Ovary (tissue), 9 donors: ENCODE data around the gene TYMS. TPM values are rescaled to one million over a fixed set of nuclear protein-coding genes. Genes with fewer than 3 reads are reported as not detected.

Experiments
- DNase-seq, 5 donors: peaks; one replicate each; pipeline ENCODE4 v3.0.0-alpha.2; 2019 to 2020
- H3K27ac ChIP-seq, 2 donors: fragments of 200-600 bp; one replicate each; pipeline versions ENCODE4 v1.5.1 to v1.8.0; 2019 to 2022
- H3K27me3 ChIP-seq: fragments of 200-600 bp; one replicate; pipeline ENCODE4 v1.8.0; 2022
- H3K36me3 ChIP-seq: fragments of 200-600 bp; sonication (generic); one replicate; pipeline ENCODE4 v1.5.1; 2019
- H3K4me1 ChIP-seq: one replicate; pipeline ENCODE4 v1.8.1; 2013; ENCODE audit warnings: mild to moderate bottlenecking, moderate library complexity; ENCODE audit not compliant: insufficient read depth
- H3K4me3 ChIP-seq: fragments of 200-600 bp; sonication (generic); one replicate; pipeline ENCODE4 v1.5.1; 2017
- H3K9me3 ChIP-seq, 2 donors: fragments of 200-600 bp in 1 of 2; sonication (generic) in 1 of 2; one replicate each; pipeline versions ENCODE4 v1.5.1 to v1.8.1; 2013 to 2019; ENCODE audit warnings: mild to moderate bottlenecking in 1 of 2, moderate library complexity in 1 of 2
- EP300 ChIP-seq: sonication (generic); formaldehyde crosslinking; IDR thresholded peaks from one replicate; pipeline ENCODE4 v1.6.1; 2017; ENCODE audit warnings: antibody characterized with exemption
- POLR2A ChIP-seq: fragments of 450-650 bp; IDR thresholded peaks from one replicate; pipeline ENCODE4 v1.6.1; 2017; ENCODE audit warnings: antibody characterized with exemption, mild to moderate bottlenecking, moderate library complexity
- WGBS, 3 donors: extraction: QIAGEN DNeasy Blood & Tissue Kit in 1 of 3; methylation state at CpG; one replicate each; pipeline versions ENCODE4 v1.1.5 to v1.1.7; 2013 to 2017; 5-methylcytosine and 5-hydroxymethylcytosine counted together
- intact Hi-C, 4 donors: fragments of 100-400 bp; cut with DNase I; formaldehyde crosslinking; loops; one replicate each; pipeline versions ENCODE4 v1.11.0 to v1.15.1; 2022 to 2023
- polyA plus RNA-seq, 2 donors: library from polyadenylated mRNA; stranded (reverse); fragments of 200-250 nt in 1 of 2; fragments of 350-450 nt in 1 of 2; fragmentation: Illumina TruSeq in 1 of 2; extraction: RNeasy Lipid Tissue Mini Kit (QIAGEN cat#74804) in 1 of 2; gene quantifications; one replicate each; pipeline ENCODE4 v1.2.3, GENCODE V29; 2013 to 2014
- total RNA-seq, 7 donors: library from RNA; depleted of rRNA in 2 of 7; stranded (reverse); fragments of >200 nt in 2 of 7; fragmentation: NEBNext Ultra II Directional in 3 of 7; extraction: Animal tissue kit (Norgen Biotek cat#: 25700) in 3 of 7; gene quantifications; one replicate each; pipeline versions ENCODE4 v1.1.0 to v1.2.4, GENCODE V29; 2016 to 2023
- TF ChIP-seq, protein P1 (sequence below), 3 donors: fragments of 450-650 bp in 2 of 3; fragments of 200-600 bp in 1 of 3; IDR thresholded peaks; one replicate each; pipeline versions ENCODE4 v1.5.1 to v1.8.0; 2016 to 2022; ENCODE audit warnings: antibody characterized with exemption in 3 of 3, mild to moderate bottlenecking in 1 of 3
- donor health status: DM: no; HTN: no; CAD: no; lungs with moderate emphysema.
- donor health status: DM: no; HTN: no; CAD: no.
- donor health status: Bipolar disorder and iron deficiency.
- donor health status: DM: yes; HTN: yes; CAD: no.
- donor health status: DM: no; HTN: no; CAD: no.
- donor health status: DM: yes; HTN: yes; CAD: no.

Gene TYMS
- total and polyA plus RNA-seq, 9 donors: 0.48 to 8.4 (median 4.4) TPM

- no peaks in the 10 kb centered on the region for H3K9me3 ChIP-seq
- H3K4me3 ChIP-seq: no peak overlapping the region
- WGBS, 3 donors: 81 to 86% (median 82%) methylated on average over 10 of the region's 10 CpGs
- TF ChIP-seq POLR2A (no peak), EP300 (no peak)
- TF ChIP-seq, protein P1, sequence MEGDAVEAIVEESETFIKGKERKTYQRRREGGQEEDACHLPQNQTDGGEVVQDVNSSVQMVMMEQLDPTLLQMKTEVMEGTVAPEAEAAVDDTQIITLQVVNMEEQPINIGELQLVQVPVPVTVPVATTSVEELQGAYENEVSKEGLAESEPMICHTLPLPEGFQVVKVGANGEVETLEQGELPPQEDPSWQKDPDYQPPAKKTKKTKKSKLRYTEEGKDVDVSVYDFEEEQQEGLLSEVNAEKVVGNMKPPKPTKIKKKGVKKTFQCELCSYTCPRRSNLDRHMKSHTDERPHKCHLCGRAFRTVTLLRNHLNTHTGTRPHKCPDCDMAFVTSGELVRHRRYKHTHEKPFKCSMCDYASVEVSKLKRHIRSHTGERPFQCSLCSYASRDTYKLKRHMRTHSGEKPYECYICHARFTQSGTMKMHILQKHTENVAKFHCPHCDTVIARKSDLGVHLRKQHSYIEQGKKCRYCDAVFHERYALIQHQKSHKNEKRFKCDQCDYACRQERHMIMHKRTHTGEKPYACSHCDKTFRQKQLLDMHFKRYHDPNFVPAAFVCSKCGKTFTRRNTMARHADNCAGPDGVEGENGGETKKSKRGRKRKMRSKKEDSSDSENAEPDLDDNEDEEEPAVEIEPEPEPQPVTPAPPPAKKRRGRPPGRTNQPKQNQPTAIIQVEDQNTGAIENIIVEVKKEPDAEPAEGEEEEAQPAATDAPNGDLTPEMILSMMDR (IDR thresholded peaks at IDR 0.05): no peak
- H3K36me3 ChIP-seq: no peaks in the 10 kb centered on the region
- H3K4me1 ChIP-seq: peaks cover 10% of the 10 kb centered on the region
- H3K27ac ChIP-seq: no peak overlapping the region
- intact Hi-C loops: no loop called here
- no peaks in the 10 kb centered on the region for H3K27me3 ChIP-seq
- no peak for DNase-seq
These were observed 40.3 kb downstream of the TYMS start for GRCh38 chr18:697800-698199.

- DNase-seq: no peak
- H3K27me3 ChIP-seq: no peaks in the 10 kb centered on the region
- H3K4me3 ChIP-seq: no peak overlapping the region
- no peaks in the 10 kb centered on the region for H3K36me3 ChIP-seq
- no peaks in the 10 kb centered on the region for H3K9me3 ChIP-seq
- TF ChIP-seq, protein P1 (IDR thresholded peaks at IDR 0.05): no peak
- TF ChIP-seq EP300: no peak
- H3K4me1 ChIP-seq: no peaks in the 10 kb centered on the region
- intact Hi-C loops: no loop called here
- H3K27ac ChIP-seq: no peak overlapping the region
- WGBS, 3 donors: 74 to 79% (median 78%) methylated on average over 8 of the region's 8 CpGs
These were observed 45.9 kb downstream of the TYMS start for GRCh38 chr18:703213-703967.

DNA sequence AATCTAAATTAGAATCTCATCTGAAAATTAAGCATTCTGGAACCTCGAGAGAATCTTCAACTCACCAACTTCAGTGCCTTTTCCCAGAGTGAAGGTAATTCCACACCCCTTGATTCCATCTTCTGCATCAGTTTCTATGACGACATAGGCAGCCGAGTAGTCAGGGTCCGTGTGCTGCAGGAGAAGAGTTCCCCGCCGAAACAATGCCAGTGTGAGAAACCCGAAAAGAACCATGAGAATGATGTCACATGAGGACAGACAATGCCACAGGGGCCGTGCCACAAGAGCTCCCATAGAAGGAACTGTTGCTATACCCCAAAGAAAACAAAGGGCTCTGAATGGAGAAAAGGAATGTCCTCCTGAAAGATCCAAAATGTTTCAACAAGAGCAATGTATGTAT lies 49.0 kb downstream of the TYMS start:
- Histone ChIP-seq H3K36me3 (no peaks in the 10 kb centered on the region), H3K27ac (no peak overlapping the region), H3K4me3 (no peak overlapping the region), H3K27me3 (no peaks in the 10 kb centered on the region), H3K4me1 (peaks cover 4% of the 10 kb centered on the region), H3K9me3 (no peaks in the 10 kb centered on the region)
- WGBS, 3 donors: 91 to 92% (median 91%) methylated on average over 8 of the region's 8 CpGs
- TF ChIP-seq, protein P1 (IDR thresholded peaks at IDR 0.05): no peak
- no peak for TF ChIP-seq POLR2A
- TF ChIP-seq EP300: no peak
- no peak for DNase-seq
- intact Hi-C loops: no loop called here

- TF ChIP-seq, protein P1 (IDR thresholded peaks at IDR 0.05): no peak
- TF ChIP-seq EP300: no peak
- no peak for TF ChIP-seq POLR2A
- H3K4me1 ChIP-seq: peaks cover 4% of the 10 kb centered on the region
- intact Hi-C loops: no loop called here
- H3K9me3 ChIP-seq: no peaks in the 10 kb centered on the region
- DNase-seq: no peak
- no peaks in the 10 kb centered on the region for H3K27me3 ChIP-seq
- H3K27ac ChIP-seq: no peak overlapping the region
- 93 to 98% (median 96%) methylated on average over 10 of the region's 10 CpGs for WGBS, 3 donors
- H3K36me3 ChIP-seq: no peaks in the 10 kb centered on the region
- no peak overlapping the region for H3K4me3 ChIP-seq
These were observed 50.6 kb downstream of the TYMS start for GRCh38 chr18:708096-708495.
